GM21786 (cell line): ENCODE data around the gene ZNF195.
"Not testable (repeated sequence)": the region's sequence is repeated elsewhere in the genome, so short reads cannot be mapped to it uniquely, and the experiment has no call there.

Experiments
- ATAC-seq: cut with Tn5 transposase; IDR thresholded peaks from one replicate; pipeline ENCODE4 v1.9.1; 2021; ENCODE audit not compliant: unreplicated experiment

ZNF195 gene

DNA sequence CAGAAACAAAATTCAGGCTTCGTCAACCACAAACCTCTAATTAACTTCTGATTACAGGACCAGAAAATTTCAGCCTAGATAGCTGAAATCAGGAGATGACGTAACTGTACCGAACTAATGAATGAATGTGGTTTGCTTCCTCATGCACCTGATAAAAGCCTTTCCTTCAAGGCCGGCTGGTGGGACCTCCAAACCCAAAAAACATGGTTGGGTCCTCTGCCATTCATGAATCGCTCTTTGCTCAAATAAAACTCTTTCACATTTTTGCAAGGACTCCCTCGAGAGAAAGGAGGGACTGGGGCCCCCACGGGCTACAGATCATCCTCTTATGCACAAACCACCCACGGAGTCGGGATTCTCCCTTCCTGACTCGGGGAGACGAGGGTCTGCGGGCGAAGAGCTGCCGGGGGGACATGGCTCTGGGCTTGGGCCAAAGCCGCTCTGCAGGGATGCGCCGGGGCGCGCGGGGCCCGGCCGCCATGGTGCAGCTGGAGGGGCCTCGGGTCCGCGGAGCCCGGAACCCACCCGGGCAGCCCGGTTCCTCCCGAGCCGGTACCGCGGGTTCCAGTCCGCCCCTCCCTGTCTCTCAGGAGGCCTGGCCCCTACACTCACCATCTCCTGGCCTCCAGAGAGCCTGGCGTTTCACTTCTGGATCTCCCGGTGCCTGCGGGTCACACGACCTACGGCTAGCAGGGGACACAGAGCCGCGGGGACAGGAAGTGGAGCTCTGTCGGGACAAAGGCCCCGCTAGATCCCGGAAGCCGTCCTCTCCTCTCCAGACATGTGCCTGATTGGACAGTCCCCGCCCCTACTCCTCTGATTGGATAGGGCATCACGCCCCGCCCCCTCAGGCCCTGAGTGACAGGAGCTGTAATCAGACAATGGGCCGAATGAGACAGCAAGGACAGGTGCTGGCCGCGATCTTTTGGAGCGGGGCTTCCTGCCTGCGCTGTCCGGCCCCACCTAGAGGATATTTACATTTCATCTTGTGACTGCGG is at the start of gene ZNF195:
ZNF195 (minus strand) TSS at position 721 of the 998 bp plus-strand sequence; CDS start at position 615, 106 bp downstream.
- peak; percentile 100 for ATAC-seq

- ATAC-seq: not testable (repeated sequence)
These were observed 49.1 kb upstream of the ZNF195 start for GRCh38 chr11:3428076-3428475.

DNA sequence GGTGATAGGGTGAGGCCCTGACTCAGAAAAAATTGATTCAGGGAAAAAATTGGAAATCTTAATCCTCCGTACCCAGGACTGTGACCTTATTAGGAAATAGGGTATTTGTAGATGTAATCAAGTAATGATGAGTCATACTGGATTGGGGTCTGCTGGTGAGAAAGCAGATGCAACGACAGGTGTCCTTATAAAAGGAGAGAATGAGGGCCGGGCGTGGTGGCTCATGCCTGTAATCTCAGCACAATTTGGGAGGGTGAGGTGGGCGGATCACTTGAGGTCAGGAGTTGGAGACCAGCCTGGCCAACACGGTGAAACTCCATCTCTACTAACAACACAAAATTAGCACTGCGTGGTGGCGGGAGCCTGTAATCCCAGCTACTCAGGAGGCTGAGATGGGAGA is 47.6 kb upstream of the ZNF195 start:
- ATAC-seq: not testable (repeated sequence)

GRCh38 chr11:3423928-3424327 is 45.0 kb upstream of the ZNF195 start:
- not testable (repeated sequence) for ATAC-seq

DNA sequence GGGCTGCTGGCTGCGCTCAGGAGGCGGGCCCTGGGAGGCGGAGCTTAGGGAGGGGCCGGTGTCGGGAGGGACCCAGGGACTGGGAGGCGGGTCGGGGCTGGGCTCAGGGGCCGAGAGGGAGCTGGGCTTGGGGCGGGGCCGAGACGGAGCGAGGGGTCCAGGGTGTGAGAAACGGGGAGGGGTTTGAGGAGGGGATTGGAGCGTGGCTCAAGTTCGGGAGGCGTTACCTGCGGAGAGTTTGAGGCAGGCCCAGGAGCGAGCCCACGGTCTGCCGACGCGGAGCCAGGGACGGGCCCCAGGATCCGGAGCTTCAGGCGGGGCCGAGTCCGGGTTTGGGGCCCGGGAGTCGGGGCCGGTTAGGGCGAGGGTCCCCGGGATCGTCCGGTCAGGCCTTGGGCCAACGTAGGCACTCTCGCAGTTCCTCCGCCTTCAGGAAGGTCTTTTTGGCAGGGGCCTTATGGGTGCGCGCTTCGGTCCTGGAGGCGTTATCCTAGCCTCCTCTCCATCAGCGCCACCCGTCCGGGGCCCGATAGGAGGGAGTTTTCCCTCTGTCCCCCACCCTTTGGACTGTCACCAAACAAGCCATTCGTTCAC is 44.3 kb upstream of the ZNF195 start:
- ATAC-seq: not testable (repeated sequence)

- peak; percentile 90 for ATAC-seq
These were observed 43.6 kb upstream of the ZNF195 start for GRCh38 chr11:3422380-3423137.

DNA sequence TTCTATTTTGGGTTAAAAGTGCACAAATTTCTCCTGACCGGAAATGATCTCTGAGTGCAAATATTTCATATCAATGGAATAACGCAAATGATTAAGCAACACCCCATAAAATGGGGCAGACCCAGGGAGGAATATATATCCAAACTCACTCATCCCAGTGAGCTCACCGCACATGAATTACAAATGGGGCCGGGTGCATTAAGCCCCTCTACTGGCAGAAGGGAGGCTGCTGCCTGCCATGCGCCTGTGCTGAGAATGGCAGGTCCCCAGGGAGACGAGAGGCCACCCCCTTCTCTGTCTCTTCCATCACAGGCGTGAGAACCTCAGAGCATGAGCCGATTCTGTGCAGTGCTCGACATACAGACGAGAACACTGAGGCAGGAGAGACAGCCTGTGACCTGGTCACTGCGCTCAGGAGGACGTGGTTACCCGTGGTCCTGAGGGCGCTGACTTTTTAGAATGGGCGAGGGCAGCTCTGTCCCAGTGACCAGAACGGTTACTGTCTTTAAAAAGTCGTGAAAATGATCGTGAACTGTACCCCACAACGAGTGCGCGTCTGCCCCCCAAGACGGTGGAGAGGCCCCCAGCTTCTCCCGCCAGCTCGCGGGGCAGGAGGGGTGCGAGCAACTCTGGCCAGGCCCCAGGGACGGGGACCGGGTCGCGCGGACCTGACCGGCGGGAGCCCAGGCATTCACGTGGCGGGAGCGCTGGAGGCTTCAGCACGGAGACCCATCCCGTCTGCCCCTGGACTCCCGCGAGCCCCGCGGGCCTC is 42.8 kb upstream of the ZNF195 start:
- ATAC-seq: not testable (repeated sequence)

DNA sequence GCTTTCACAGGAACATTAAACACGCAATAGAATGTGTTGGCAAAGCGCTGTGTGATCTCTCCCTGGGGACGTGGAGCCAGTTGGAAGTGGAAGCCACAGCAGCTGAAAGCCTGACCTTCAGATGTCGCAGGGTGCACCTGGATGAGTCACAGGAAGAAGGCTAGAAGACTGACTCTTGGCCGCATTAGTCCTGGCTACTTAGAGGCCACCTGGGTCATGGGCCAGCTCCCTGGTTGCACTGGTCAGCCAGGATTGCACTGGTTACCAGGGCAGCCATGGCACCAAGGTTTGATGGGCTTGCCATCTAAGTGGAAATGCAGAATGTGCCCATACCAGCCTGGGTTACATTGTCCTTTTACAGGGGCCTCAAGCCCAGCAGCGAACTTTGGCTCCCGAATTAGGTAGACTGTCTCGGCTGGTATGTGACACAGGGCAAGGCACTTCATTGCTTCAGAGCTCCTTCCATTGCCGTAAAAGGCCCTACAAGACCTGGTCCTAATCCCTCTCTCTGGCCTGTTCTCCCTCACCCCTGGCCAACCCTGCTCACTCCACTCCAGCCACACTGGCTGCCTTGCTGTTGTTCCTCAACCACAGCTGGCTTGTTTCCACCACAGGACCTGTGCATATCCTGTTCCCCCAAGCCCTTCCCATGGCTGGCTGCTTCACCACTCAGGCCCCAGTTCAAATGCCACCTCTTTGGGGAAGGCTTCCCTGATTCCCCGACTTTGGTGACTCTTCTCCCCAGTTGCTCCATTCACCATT is 41.5 kb upstream of the ZNF195 start:
- not testable (repeated sequence) for ATAC-seq

DNA sequence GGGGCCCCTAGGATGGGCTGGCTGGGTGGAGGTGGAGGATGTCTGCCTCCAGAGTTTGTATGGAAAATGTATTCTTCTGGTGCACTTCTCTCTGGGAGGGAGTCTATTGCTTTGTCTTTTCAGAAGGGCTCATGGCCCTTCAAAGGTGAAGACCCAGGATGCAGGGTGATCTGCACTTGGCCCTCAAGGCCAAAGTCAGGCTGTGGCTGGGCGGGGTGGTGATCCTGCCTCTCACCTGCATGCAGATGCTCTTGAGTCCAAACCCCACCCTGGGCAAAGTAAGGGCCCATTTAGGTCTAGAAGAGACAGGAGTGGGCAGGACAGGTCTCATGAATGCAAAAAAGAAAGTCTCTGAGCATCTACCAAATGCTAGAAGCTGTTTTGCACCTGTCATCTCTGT is 40.5 kb upstream of the ZNF195 start:
- ATAC-seq: not testable (repeated sequence)

DNA sequence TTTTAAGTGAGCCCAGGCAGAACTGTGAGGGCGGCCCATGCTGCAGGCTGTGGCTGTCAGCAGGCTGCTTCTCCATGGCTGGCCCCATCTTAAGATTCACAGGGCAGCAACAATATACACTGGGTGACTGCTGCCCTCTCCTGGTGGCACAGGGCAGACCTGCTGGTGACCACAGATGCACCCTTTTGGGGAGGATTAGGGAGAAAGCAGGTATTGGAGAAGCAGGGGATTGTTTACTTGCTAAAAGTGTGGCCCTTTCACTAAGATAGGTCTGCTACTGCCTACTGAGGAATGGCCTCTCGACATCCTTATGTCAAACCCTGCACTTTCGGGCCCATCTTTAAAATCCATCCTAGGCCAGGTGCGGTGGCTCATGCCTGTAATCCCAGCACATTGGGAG is 38.1 kb upstream of the ZNF195 start:
- not testable (repeated sequence) for ATAC-seq

GRCh38 chr11:3415301-3415700 is 36.4 kb upstream of the ZNF195 start:
- ATAC-seq: not testable (repeated sequence)

- not testable (repeated sequence) for ATAC-seq
These were observed 34.7 kb upstream of the ZNF195 start for GRCh38 chr11:3413666-3414065.

GRCh38 chr11:3412837-3413236 is 33.9 kb upstream of the ZNF195 start:
- ATAC-seq: no peak

DNA sequence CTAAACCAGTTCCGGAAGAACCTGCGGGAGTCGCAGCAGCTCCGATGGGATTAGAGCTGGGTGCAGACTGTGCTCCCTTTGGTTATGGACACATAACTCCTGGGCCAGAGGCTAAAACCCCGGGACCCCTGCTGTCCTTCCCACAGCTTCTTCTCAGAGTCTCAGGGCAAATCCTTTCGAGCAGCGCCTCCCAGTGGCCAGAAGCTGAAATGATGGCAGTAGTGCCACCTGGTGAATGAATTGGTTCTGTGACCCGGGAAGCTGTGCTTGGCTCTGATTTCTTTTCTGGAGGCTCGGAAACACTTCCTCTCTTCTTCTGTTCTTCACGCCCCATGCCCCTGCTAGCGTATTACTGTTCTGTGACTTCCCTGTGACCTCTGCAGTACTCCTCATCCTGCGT is 29.8 kb upstream of the ZNF195 start:
- ATAC-seq: not testable (repeated sequence)

DNA sequence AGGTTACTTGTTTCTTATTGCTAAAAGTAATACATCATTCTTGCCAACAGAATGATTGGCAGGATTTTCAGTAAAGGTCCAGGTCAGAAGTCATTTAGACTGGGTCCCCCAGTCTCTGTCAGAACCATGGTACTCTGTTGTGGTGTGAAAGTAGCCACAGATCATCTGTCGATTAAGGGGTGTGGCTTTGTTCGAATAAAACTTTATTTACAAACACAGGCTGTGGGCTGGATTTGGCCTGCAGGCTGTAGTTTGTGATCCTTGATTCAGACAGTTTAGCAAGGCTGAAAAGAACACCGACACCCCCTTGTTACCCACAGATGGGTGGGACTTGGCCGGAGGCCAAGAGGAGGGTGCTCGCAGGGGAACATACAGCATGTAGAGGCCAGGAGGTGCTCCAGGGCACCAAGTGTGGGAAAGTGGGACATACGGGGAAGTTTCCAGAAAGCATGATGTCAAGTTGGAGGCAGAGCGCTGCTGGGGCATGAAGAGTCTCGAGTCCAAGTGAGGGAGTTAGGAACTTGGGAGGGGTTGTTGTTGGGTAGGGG is 29.2 kb upstream of the ZNF195 start:
- not testable (repeated sequence) for ATAC-seq

DNA sequence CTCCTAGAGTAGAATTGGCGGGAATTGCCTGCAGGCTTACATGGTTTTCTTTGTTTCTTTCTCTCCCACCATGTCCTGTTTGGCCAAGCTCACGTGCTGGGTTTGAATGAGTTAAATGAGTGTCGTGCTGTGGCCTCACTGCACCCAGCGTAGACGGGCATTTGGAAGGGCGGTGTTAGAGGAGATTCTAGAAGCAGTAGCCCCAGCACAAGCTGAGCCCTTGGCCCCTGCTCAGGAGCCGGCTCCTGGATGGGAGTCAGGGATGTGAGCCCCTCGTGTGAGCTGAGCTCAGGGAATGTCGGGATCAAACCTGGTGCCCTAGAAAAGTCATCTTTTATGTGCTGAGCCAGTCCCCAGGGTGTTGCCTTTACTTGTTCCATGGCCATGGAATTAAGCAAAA is 28.0 kb upstream of the ZNF195 start:
- ATAC-seq: not testable (repeated sequence)

DNA sequence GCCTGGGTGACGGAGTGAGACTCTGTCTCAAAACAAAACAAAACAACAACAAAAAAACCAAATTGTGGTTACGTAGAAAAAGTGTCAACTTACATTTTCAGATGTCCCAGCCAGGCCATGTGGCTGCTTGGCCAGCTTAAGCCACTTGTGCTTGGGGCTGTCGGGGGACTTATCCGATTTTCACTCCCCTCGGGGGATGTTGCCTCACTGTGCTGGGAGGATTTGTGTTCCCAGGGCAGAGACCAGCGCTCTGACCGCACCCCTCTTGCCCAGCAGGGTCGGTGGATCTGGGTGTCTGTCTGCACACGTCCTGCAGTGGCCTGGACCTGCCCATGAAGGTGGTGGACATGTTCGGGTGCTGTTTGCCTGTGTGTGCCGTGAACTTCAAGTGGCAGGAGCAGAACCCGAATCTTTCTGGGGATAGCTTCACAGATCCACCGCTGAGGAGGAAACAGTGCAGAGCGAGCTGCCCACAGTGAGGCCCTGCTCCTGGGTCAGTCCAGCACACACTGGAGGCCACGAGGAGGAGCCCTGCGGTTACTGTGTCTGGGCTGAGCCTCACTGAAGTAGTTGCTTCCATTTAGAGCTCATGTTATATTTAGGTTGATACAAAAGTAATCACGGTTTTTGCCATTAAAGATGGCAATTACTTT is 27.4 kb upstream of the ZNF195 start:
- not testable (repeated sequence) for ATAC-seq

DNA sequence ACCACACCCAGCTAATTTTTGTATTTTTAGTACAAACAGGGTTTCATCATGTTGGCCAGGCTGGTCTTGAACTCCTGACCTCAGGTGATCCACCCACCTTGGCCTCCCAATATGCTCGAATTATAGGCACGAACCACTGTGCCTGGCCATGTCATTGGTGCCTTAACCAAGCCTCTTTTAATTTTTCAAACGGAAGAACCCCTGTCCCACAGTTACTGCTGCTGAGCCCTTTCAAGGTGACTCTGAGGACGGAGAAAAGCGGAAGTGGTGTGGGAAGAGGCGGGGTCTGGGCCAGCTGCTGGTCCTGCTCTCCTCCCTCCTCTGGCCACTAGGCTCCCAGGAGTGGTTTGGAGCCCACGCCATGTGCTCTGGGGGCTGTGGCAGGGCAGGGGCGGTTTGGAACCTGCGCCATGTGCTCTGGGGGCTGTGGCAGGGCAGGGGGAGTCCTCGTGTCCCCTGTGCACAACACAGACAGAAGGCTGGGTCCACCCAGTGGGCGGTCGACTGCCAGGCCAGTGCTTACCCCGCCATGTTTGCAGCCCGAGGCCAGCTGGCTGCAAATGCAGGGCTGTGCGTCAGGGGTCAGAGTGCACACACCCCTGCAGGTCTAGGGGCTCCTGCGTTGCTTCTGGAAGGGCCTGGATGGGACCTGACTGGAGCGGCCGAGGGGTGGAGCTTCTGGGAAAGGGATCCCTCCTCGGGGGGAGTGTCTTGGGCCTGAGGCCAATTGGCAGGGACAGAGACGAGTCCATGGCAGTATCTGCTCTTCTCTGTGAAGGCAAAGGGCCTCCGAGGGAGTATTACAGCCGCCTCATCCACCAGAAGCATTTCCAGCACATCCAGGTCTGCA is 25.4 kb upstream of the ZNF195 start:
- ATAC-seq: not testable (repeated sequence)
